K562 (cell line): ENCODE measurements around the gene COPS9. TPM values are rescaled to one million over a fixed set of nuclear protein-coding genes. Genes with fewer than 3 reads are reported as not detected.

ENCODE experiments used
- ATAC-seq: fragments of 200-7000 bp; cut with Tn5 transposase; 3 replicates; pipeline ENCODE4 v1.9.1; 2020; ENCODE audit warnings: moderate library complexity
- BruUV-seq: library from RNA; stranded (reverse); fragments of 400-500 nt; replicated peaks from 2 replicates; lab custom pipeline; 2021; lab: Mats Ljungman, UMichigan
- CTCF ChIA-PET: fragments of 300-600 bp; formaldehyde crosslinking; extraction: SDS; loops from one replicate; lab custom pipeline; 2021; ENCODE audit warnings: low intra/inter-chr PET ratio; lab: Yijun Ruan, JAX
- POLR2A ChIA-PET: fragments of 300-600, 350-650 bp; sonication (Branson Sonifier 250); formaldehyde crosslinking; extraction: SDS; loops from one replicate; lab custom pipeline; 2021; ENCODE audit warnings: antibody characterized with exemption, inconsistent platforms; lab: Yijun Ruan, JAX
- DNase-seq, 4 experiments: peaks; one replicate each; pipeline versions ENCODE4 v3.0.0 to v3.0.0-alpha.2; 2011 to 2018; ENCODE audit warnings: low spot score in 3 of 4, mixed read lengths in 3 of 4; ENCODE audit errors: extremely low read depth in 1 of 4
- FAIRE-seq: peaks from 2 replicates; lab custom pipeline; 2011; peaks lifted over from hg19 to GRCh38; lab: Jason Lieb, UNC
- H2AFZ ChIP-seq: 2 replicates; pipeline ENCODE4 v1.6.0; 2011; ENCODE audit warnings: low read depth, low read length, control low read depth, inconsistent platforms
- H3K27ac ChIP-seq: fragments of 200-600 bp; 3 replicates; pipeline ENCODE4 v1.8.0; 2011; ENCODE audit warnings: low read depth, mild to moderate bottlenecking, control low read depth, inconsistent platforms, low read length, moderate library complexity, mixed read lengths; ENCODE audit errors: extremely low read depth
- H3K27me3 ChIP-seq, 2 experiments: fragments of 300-600 bp in 1 of 2; 2 replicates in 1 of 2; 3 replicates in 1 of 2; pipeline versions ENCODE4 v1.6.0 to v1.8.0; 2011; ENCODE audit warnings: inconsistent platforms in 2 of 2, low read length in 2 of 2, mild to moderate bottlenecking in 1 of 2, mixed read lengths in 1 of 2, moderate library complexity in 1 of 2; ENCODE audit not compliant: control insufficient read depth in 2 of 2, insufficient read depth in 2 of 2
- H3K36me3 ChIP-seq: fragments of 300-600 bp; 3 replicates; pipeline ENCODE4 v1.8.0; 2011; ENCODE audit warnings: mild to moderate bottlenecking, low read length, inconsistent platforms; ENCODE audit not compliant: control insufficient read depth, insufficient read depth
- H3K4me1 ChIP-seq, 2 experiments: fragments of 200-600 bp in 1 of 2; replicated peaks in 1 of 2; 2 replicates in 1 of 2; 3 replicates in 1 of 2; pipeline versions ENCODE4 v1.5.1 to v1.8.0; 2011; ENCODE audit warnings: inconsistent platforms in 2 of 2, low read length in 2 of 2, mild to moderate bottlenecking in 1 of 2, mixed read lengths in 1 of 2, moderate library complexity in 1 of 2; ENCODE audit not compliant: control insufficient read depth in 2 of 2, insufficient read depth in 2 of 2
- H3K4me2 ChIP-seq: 2 replicates; pipeline ENCODE4 v1.6.1; 2011; ENCODE audit warnings: low read length, control low read depth, inconsistent platforms, mixed read lengths; ENCODE audit not compliant: insufficient read depth
- H3K4me3 ChIP-seq: fragments of 200-600 bp; sonication (generic), shearing (Covaris generic); 2 replicates; pipeline ENCODE4 v1.5.1; 2016; ENCODE audit warnings: control low read depth, inconsistent platforms
- H3K79me2 ChIP-seq: fragments of 200-600 bp; 3 replicates; pipeline ENCODE4 v1.8.0; 2011; ENCODE audit warnings: low read length, inconsistent platforms; ENCODE audit not compliant: control insufficient read depth, insufficient read depth
- H3K9ac ChIP-seq, 2 experiments: 2 replicates each; pipeline versions ENCODE4 v1.6.0 to v1.6.1; 2011; ENCODE audit warnings: low read depth in 2 of 2, low read length in 2 of 2, control low read depth in 1 of 2, inconsistent platforms in 1 of 2, mild to moderate bottlenecking in 1 of 2, mixed read lengths in 1 of 2; ENCODE audit not compliant: insufficient read depth in 1 of 2
- H3K9me1 ChIP-seq: one replicate; pipeline ENCODE4 v1.6.0; 2011; ENCODE audit warnings: inconsistent platforms, mild to moderate bottlenecking, low read length, moderate library complexity; ENCODE audit not compliant: control insufficient read depth, insufficient read depth
- H3K9me3 ChIP-seq: replicated peaks from 2 replicates; pipeline ENCODE4 v1.5.1; 2011; ENCODE audit warnings: low read depth, low read length, inconsistent platforms; ENCODE audit not compliant: control insufficient read depth, insufficient read depth
- H4K20me1 ChIP-seq: replicated peaks from 2 replicates; pipeline ENCODE4 v1.6.1; 2011; ENCODE audit warnings: low read length, inconsistent platforms, mixed read lengths; ENCODE audit not compliant: control insufficient read depth, insufficient read depth
- NFIC ChIP-seq: fragments of 450-650 bp; IDR thresholded peaks from 2 replicates; pipeline ENCODE4 v1.6.1; 2017; ENCODE audit warnings: mild to moderate bottlenecking, inconsistent platforms
- WGBS: fragments of 100-300 bp; shearing (Covaris generic); methylation state at CpG from one replicate; pipeline ENCODE4 v1.1.6; 2016; ENCODE audit warnings: low coverage, mixed read lengths; ENCODE audit not compliant: insufficient coverage; ENCODE audit errors: missing lambda C conversion rate; 5-methylcytosine and 5-hydroxymethylcytosine counted together
- in situ Hi-C: fragments of 300-500 bp; cut with MboI; formaldehyde crosslinking; loops from 4 replicates; pipeline ENCODE4 v1.15.0; 2018; ENCODE audit warnings: inconsistent platforms, mixed read lengths
- intact Hi-C: fragments of 100-400 bp; cut with micrococcal nuclease; formaldehyde crosslinking; loops from 2 replicates; pipeline ENCODE4 v1.14.2; 2022
- polyA plus RNA-seq, 8 experiments: library from polyadenylated mRNA; depleted of rRNA in 4 of 8; stranded (reverse) in 5 of 8; unstranded in 3 of 8; fragments of >200 nt; fragmentation: Nextera tagmentation in 2 of 8; fragmentation: Illumina TruSeq in 1 of 8; extraction: Ambion mirVana in 2 of 8; extraction: Trizol in 1 of 8; gene quantifications; 2 replicates each; pipeline versions ENCODE4 v1.2.1 to v1.2.3, GENCODE V29; 2011 to 2014; ENCODE audit warnings: inconsistent platforms in 1 of 8, missing spikeins in 1 of 8
- total RNA-seq, 7 experiments: library from RNA; depleted of rRNA in 6 of 7; stranded (reverse); fragments of >200 nt in 6 of 7; fragmentation: Illumina TruSeq in 2 of 7; extraction: Trizol in 2 of 7; gene quantifications; 2 replicates each; pipeline versions ENCODE4 v1.2.1 to v1.2.3, GENCODE V29; 2011 to 2021; ENCODE audit warnings: low replicate concordance in 1 of 7
- TF ChIP-seq, protein P1 (sequence below): fragments of 250-450 bp; sonication (Bioruptor Pico); IDR thresholded peaks from 2 replicates; pipeline ENCODE4 v1.9.0; 2021; ENCODE audit warnings: mild to moderate bottlenecking, inconsistent platforms
- TF ChIP-seq, protein P2 (sequence below): fragments of 200-800 bp; sonication (Bioruptor generic); IDR thresholded peaks from 2 replicates; pipeline ENCODE4 v1.6.1; 2017; ENCODE audit warnings: missing genetic modification characterization, missing compliant biosample characterization

COPS9 gene
- total and polyA plus RNA-seq, 9 of the 15 experiments (the other 6 are each of a cell fraction or from before 2014, with no cell fraction given) = 55.0 to 281 (median 99.9) TPM

DNA sequence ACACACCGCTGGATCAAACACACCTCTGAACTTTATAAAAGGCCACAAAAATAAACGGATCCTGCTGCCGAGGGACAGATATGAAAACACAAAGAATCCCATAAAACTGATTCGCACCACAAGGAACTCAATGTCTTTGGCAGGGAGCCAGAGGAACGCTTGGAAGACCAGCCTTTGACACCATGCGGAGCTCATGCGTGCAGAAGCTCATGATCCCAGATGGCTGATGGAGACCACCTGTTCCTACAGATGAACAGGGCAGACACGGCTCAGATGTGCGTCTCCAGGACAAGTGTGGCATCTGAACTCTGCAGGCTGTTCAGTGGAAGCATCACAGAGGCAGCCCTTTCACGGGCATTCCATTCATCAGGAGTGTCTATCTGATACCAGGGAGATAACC, 24.9 kb downstream of the COPS9 start:
- TF ChIP-seq NFIC = peak; percentile 45; the same call in 1 of the 2 replicates
- TF ChIP-seq, protein P1, sequence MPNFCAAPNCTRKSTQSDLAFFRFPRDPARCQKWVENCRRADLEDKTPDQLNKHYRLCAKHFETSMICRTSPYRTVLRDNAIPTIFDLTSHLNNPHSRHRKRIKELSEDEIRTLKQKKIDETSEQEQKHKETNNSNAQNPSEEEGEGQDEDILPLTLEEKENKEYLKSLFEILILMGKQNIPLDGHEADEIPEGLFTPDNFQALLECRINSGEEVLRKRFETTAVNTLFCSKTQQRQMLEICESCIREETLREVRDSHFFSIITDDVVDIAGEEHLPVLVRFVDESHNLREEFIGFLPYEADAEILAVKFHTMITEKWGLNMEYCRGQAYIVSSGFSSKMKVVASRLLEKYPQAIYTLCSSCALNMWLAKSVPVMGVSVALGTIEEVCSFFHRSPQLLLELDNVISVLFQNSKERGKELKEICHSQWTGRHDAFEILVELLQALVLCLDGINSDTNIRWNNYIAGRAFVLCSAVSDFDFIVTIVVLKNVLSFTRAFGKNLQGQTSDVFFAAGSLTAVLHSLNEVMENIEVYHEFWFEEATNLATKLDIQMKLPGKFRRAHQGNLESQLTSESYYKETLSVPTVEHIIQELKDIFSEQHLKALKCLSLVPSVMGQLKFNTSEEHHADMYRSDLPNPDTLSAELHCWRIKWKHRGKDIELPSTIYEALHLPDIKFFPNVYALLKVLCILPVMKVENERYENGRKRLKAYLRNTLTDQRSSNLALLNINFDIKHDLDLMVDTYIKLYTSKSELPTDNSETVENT = no peak
- TF ChIP-seq, protein P2, sequence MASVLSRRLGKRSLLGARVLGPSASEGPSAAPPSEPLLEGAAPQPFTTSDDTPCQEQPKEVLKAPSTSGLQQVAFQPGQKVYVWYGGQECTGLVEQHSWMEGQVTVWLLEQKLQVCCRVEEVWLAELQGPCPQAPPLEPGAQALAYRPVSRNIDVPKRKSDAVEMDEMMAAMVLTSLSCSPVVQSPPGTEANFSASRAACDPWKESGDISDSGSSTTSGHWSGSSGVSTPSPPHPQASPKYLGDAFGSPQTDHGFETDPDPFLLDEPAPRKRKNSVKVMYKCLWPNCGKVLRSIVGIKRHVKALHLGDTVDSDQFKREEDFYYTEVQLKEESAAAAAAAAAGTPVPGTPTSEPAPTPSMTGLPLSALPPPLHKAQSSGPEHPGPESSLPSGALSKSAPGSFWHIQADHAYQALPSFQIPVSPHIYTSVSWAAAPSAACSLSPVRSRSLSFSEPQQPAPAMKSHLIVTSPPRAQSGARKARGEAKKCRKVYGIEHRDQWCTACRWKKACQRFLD (CRISPR knock-in tag) = no peak
- no peak for ATAC-seq
- BruUV-seq = no TSS peak

More for the DNA sequence above, 24.9 kb downstream of the COPS9 start:
- Histone ChIP-seq H2AFZ (no peak overlapping the region), H4K20me1 (no peaks in the 10 kb centered on the region), H3K4me2 (no peak overlapping the region), H3K4me1 (no peaks in the 10 kb centered on the region), H3K36me3 (no peaks in the 10 kb centered on the region), H3K9me1 (no peaks in the 10 kb centered on the region), H3K9ac (no peak overlapping the region), H3K27me3 (peaks cover 2 to 47% of the 10 kb centered on the region in 2 experiments; a peak in 3 of 5 replicates), H3K27ac (no peak overlapping the region), H3K79me2 (no peaks in the 10 kb centered on the region), H3K9me3 (no peaks in the 10 kb centered on the region), H3K4me3 (no peak overlapping the region)
- ChIA-PET CTCF (no interaction called here), POLR2A (no interaction called here)
- DNase-seq (no peak), FAIRE-seq (no peak)
- WGBS = 1% methylated on average over 8 of the region's 10 CpGs
- intact Hi-C loops (no loop called here), in situ Hi-C loops (no loop called here)
